ENCODE results near the gene GGACT.

GGACT gene

DNA sequence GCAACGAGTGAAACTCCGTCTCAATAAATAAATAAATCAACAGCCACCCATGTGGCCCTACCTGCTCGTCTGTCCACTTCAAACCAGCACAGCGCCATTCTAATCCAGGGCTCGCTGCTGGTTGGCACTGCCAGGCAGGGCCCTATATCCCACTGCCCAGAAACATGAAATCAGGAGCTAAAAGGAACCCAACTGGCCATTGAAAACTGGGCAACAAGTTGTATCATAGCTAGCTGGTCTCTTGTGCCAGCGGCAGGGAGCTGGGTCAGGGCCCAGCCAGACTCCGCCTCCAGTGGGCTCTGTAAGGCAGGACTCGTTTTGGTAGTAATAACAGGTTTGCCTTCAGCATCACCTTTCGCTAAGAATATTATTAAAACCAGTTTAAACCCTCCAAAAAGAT is 39.3 kb downstream of the GGACT start:
- H3K27me3 ChIP-seq (ENCODE audit: insufficient read depth, low read length, poor library complexity), result no peaks in the 10 kb centered on the region
- no peak for ATAC-seq (ENCODE audit: insufficient read depth, low read depth)

DNA sequence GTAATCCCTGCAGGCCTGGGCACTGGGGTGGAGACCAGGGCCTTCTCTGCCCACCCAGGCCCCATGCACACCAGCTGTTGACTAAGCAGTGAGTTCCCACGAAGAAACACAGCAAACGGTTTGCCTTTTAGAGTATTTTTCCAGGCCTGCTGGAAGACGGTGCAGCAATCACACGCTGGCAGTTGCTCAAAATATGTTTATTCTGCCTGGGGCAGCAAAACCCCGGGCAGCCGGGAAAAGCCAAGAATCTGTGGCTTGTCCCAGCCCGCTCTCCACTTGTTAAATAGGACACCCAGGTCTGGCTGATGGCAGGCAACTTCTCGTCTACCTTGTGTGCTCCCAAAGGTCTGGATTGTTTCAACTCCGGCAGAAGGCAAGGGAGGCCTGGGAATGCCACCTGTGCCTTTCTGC is 40.8 kb downstream of the GGACT start:
- H3K4me2 ChIP-seq (ENCODE audit: insufficient read depth, low read length), result no peak overlapping the region
- H3K9ac ChIP-seq (ENCODE audit: low read depth, low read length), result no peak overlapping the region
- no peak overlapping the region for H2AFZ ChIP-seq (ENCODE audit: low read depth, low read length)

More for the DNA sequence above, 39.3 kb downstream of the GGACT start:
- no peak for DNase-seq
- no peak overlapping the region for H3K4me3 ChIP-seq (ENCODE audit: low read depth in 1 of 2, low read length in 2 of 2)
- H3K36me3 ChIP-seq (ENCODE audit: insufficient read depth, low read length), result no peaks in the 10 kb centered on the region
- TF ChIP-seq, protein P1, sequence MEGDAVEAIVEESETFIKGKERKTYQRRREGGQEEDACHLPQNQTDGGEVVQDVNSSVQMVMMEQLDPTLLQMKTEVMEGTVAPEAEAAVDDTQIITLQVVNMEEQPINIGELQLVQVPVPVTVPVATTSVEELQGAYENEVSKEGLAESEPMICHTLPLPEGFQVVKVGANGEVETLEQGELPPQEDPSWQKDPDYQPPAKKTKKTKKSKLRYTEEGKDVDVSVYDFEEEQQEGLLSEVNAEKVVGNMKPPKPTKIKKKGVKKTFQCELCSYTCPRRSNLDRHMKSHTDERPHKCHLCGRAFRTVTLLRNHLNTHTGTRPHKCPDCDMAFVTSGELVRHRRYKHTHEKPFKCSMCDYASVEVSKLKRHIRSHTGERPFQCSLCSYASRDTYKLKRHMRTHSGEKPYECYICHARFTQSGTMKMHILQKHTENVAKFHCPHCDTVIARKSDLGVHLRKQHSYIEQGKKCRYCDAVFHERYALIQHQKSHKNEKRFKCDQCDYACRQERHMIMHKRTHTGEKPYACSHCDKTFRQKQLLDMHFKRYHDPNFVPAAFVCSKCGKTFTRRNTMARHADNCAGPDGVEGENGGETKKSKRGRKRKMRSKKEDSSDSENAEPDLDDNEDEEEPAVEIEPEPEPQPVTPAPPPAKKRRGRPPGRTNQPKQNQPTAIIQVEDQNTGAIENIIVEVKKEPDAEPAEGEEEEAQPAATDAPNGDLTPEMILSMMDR (IDR thresholded peaks at IDR 0.05; ENCODE audit: borderline replicate concordance, extremely low read depth, low read length, poor library complexity, severe bottlenecking), result no peak
- TF ChIP-seq EZH2 (IDR thresholded peaks at IDR 0.05; ENCODE audit: borderline replicate concordance, low read depth, low read length, severe bottlenecking), result no peak
- H3K4me1 ChIP-seq (ENCODE audit: insufficient read depth, low read length), result no peaks in the 10 kb centered on the region
- no peaks in the 10 kb centered on the region for H3K79me2 ChIP-seq (ENCODE audit: insufficient read depth, low read length)
- no peak overlapping the region for H3K4me2 ChIP-seq (ENCODE audit: insufficient read depth, low read length)
- H3K9me3 ChIP-seq (ENCODE audit: insufficient read depth, low read length, severe bottlenecking), result no peaks in the 10 kb centered on the region
- no peak overlapping the region for H2AFZ ChIP-seq (ENCODE audit: low read depth, low read length)
- no peak overlapping the region for H3K27ac ChIP-seq (ENCODE audit: low read length)
- H4K20me1 ChIP-seq (ENCODE audit: insufficient read depth, low read length), result no peaks in the 10 kb centered on the region
- H3K9ac ChIP-seq (ENCODE audit: low read depth, low read length), result no peak overlapping the region

DNA sequence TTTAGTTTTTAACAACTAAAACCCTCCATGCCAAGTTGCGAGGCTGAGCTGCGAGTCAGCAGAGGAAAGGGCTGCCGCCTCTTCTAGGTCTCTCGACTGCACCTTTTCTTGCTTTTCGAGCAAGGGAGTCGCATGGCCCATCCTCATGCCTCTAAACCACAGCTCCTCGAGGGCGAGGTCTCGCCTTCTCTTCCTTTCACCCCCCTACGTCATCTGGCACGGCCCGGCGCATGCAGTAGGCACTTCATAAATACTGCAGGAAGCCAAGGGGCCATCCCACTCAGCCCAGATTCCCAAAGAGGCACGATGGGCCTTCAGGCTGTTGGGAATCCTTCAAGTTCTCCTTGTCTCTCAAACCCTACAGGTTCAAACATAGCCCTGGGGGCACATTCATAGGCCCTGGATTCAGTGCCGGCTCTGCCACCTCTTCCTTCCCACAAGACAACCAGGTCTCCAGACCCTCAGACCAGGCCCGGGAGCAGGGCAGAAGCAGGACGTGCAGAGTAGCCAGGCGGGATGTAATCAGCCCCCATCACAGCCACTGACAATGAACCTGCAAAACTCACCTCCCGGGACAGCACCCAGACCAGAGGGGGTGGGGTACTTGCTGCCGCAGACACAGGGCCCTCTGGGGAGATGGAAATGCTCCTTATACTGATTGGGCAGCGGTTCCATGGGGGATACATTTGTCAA is 41.7 kb downstream of the GGACT start:
- DNase-seq, result no peak
- TF ChIP-seq EZH2 (IDR thresholded peaks at IDR 0.05; ENCODE audit: borderline replicate concordance, low read depth, low read length, severe bottlenecking), result no peak
- TF ChIP-seq, protein P1 (IDR thresholded peaks at IDR 0.05; ENCODE audit: borderline replicate concordance, extremely low read depth, low read length, poor library complexity, severe bottlenecking), result no peak
- H3K27ac ChIP-seq (ENCODE audit: low read length), result no peak overlapping the region
- H3K4me1 ChIP-seq (ENCODE audit: insufficient read depth, low read length), result no peaks in the 10 kb centered on the region
- H3K27me3 ChIP-seq (ENCODE audit: insufficient read depth, low read length, poor library complexity), result no peaks in the 10 kb centered on the region
- H2AFZ ChIP-seq (ENCODE audit: low read depth, low read length), result no peak overlapping the region
- no peak overlapping the region for H3K9ac ChIP-seq (ENCODE audit: low read depth, low read length)
- no peaks in the 10 kb centered on the region for H3K36me3 ChIP-seq (ENCODE audit: insufficient read depth, low read length)
- H3K4me2 ChIP-seq (ENCODE audit: insufficient read depth, low read length), result no peak overlapping the region
- no peaks in the 10 kb centered on the region for H3K79me2 ChIP-seq (ENCODE audit: insufficient read depth, low read length)
- no peak overlapping the region for H3K4me3 ChIP-seq (ENCODE audit: low read depth in 1 of 2, low read length in 2 of 2)
- H4K20me1 ChIP-seq (ENCODE audit: insufficient read depth, low read length), result no peaks in the 10 kb centered on the region
- H3K9me3 ChIP-seq (ENCODE audit: insufficient read depth, low read length, severe bottlenecking), result no peaks in the 10 kb centered on the region
- no peak for ATAC-seq (ENCODE audit: insufficient read depth, low read depth)

More for the DNA sequence above, 40.8 kb downstream of the GGACT start:
- no peaks in the 10 kb centered on the region for H3K4me1 ChIP-seq (ENCODE audit: insufficient read depth, low read length)
- TF ChIP-seq, protein P1 (IDR thresholded peaks at IDR 0.05; ENCODE audit: borderline replicate concordance, extremely low read depth, low read length, poor library complexity, severe bottlenecking), result no peak
- no peak for TF ChIP-seq EZH2 (IDR thresholded peaks at IDR 0.05; ENCODE audit: borderline replicate concordance, low read depth, low read length, severe bottlenecking)
- H3K4me3 ChIP-seq (ENCODE audit: low read depth in 1 of 2, low read length in 2 of 2), result no peak overlapping the region
- H3K79me2 ChIP-seq (ENCODE audit: insufficient read depth, low read length), result no peaks in the 10 kb centered on the region
- H3K27me3 ChIP-seq (ENCODE audit: insufficient read depth, low read length, poor library complexity), result no peaks in the 10 kb centered on the region
- DNase-seq (no peak), ATAC-seq (ENCODE audit: insufficient read depth, low read depth) (no peak)
- no peaks in the 10 kb centered on the region for H4K20me1 ChIP-seq (ENCODE audit: insufficient read depth, low read length)
- no peaks in the 10 kb centered on the region for H3K9me3 ChIP-seq (ENCODE audit: insufficient read depth, low read length, severe bottlenecking)
- H3K36me3 ChIP-seq (ENCODE audit: insufficient read depth, low read length), result no peaks in the 10 kb centered on the region
- H3K27ac ChIP-seq (ENCODE audit: low read length), result no peak overlapping the region
